ENCODE results near the gene GH1.
A peak's percentile ranks its signal among the peaks of the same experiment; 100 is the strongest.
"Not testable (repeated sequence)": the region's sequence is repeated elsewhere in the genome, so short reads cannot be mapped to it uniquely, and the experiment has no call there.

Gene GH1

DNA sequence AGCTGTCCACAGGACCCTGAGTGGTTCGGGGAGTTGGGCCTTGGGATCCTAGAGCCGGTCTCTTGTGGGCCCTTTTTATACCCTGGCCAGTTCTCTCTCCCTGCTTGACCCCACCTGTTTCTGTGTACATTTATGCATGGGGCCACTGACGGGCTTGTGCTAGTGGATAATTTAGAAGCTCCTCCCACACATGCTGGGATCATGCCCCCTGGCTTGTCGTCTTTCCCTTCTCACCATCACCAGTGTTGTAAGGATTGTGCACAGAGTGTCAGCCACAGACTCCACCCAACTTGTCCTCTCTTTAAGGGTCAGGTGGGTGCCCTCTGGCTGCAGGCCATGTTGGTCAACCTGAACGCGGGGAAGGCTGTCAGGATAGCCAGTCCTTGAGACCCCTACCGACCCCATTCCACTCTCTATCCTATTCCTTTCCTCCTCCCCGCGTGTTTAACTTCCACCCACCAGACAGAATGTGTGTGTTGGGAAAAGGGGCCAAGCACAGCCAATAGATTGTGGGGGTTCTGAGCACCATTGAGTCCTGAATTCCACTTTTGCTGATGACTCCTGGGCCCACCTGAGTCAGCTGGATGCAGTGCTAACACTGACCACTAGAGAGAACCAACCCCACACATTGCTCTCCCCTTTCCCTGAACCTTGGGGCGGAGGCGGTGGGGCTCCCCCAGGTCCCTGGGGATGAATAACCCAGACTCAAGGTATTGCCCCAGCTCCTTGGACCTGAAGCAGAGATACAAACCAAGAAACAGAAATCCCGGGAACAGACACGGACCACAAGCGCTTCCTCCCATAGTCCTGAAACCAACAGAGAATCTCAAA is 21.9 kb downstream of the GH1 start, which contains the start of gene CSH1:
CSH1 (minus strand) TSS at position 51 of the 831 bp plus-strand sequence. CDS start 63 bp downstream, outside the sequence.
- not testable (repeated sequence) for DNase-seq (ENCODE audit: low spot score)

DNA sequence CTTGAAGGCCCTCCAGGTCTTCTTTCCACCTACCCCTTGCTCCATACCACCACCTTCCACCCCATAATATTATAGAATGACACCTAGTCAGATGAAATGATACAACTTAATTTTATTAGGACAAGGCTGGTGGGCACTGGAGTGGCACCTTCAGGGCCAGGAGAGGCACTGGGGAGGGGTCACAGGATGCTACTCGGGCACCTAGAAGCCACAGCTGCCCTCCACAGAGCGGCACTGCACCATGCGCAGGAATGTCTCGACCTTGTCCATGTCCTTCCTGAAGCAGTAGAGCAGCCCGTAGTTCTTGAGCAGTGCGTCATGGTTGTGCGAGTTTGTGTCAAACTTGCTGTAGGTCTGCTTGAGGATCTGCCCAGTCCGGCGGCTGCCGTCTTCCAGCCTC is 23.8 kb downstream of the GH1 start:
- DNase-seq (ENCODE audit: low spot score) = not testable (repeated sequence)

DNA sequence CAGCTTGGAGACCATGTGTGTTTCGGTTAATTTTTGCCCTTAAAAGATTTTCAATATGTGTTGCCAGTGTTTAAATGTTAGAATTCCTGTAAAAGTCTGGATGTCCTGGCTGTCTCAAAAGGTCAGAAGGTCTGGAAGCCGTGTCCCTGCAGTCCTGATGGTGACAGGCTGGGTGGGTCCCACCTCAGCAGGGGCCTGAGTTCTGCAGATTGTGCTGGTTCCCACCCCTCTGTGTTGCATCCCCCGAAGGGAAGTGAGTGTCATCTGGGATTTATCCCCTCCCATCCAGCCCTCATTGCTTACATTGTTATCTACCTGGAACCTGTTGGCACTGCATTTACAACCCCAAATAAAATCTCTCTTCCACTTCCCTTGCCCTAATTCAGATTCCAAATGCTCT is 24.6 kb downstream of the GH1 start:
- not testable (repeated sequence) for DNase-seq (ENCODE audit: low spot score)

DNA sequence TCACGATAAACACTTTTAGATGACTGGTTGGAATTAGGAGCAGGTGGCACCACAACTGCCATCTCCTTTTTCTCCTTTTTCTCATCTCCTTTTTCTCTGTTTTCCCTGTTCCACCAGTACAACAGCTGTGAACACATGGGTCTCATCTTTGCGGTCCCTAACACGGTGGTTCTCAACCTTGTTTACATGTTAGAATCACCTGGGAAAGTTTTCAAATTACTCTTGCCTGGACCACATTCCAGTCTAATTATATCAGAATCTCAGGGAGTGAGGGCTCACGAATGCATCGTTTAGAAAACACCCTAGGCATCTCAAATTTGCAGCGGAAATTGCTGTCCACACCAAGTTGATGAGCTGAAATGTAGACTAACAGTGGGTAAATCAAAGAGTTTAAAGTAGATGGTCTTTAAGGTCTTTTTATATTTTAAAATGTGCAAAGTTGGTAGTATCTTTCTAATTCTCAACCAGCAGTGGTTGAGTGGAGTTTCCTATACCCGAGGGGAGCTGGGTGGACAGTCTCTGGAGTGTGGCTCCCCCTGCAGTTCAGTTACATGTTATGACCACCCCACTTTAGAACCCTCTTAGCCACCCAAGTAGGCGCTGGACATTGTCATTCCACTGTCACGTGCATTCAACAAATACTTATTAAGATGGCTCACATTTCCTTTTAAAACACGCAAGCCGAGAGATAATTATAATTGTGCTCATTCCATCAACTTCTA is 26.2 kb downstream of the GH1 start:
- not testable (repeated sequence) for DNase-seq (ENCODE audit: low spot score)

DNA sequence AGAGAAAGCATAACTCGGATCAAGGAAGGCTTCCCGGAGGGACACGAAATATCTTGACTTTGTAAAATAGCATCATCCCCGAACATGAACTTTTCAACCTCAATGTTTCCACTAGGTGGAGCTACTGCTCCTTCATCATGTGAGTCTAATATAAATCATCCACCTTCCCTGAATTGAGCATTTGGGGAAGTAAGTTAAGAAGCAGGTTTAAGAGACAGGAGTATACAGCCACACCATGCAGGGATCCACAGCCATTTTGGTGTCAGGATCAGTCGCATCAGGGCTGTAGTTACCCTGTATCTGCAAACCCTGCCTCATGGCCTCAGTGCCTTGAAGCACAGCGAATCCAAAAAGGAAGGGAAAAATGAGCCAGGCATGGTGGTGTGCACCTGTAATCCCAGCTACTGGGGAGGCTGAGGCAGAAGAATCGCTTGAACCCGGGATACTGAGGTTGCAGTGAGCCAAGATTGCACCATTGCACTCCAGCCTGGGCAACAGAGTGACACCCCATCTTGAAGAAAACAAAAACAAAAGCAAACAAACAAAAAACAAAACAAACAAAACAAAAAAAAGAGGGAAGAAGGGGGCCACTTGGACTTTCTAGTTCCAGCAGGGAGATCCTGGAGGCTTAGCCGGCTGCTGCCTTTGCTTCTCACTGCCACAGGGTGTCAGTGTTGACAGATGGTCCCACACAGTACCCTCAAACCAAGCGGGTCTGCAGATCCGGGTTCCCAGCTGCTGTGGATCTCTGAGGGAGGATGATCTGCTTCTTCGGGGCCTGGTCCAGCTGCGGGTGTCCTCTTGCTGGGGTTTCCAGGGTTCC is 29.4 kb downstream of the GH1 start:
- peak; percentile 57 for DNase-seq (ENCODE audit: low spot score)

DNA sequence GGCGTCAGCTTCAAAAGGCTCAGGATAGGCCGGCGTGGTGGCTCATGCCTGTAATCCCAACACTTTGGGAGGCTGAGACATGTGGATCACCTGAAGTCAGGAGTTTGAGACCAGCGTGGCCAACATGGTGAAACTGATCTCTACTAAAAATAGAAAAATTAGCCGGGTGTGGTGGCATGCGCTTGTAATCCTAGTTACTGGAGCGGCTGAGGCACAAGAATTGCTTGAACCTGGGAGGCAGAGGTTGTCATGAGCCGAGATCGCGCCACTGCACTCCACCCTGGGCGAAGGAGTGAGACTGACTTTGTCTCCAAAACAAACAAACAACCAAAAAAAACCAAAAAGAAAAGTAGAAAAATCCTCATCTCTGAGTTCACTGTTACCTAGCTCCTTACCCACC is 33.5 kb downstream of the GH1 start:
- DNase-seq (ENCODE audit: low spot score) = not testable (repeated sequence)

DNA sequence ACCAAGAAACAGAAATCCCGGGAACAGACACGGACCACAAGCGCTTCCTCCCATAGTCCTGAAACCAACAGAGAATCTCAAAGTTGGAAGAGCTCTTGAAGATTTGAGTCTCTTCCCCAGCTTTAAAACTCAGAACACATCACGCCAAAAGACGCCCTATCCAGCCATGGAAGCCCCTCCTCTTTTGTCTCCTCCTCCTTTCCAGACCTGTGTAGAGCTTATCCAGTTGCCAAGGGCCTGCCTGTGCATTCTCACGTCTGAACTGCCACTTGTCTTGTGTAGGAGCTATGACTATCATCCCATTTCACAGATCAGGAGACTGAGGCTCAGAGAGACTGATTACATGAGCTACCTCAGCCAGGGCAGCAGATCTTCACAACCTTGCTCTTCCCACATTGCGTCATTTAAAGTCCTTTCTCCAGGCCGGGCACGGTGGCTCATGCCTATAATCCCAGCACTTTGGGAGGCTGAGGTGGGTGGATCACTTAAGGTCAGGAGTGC is 36.0 kb downstream of the GH1 start:
- not testable (repeated sequence) for DNase-seq (ENCODE audit: low spot score)

DNA sequence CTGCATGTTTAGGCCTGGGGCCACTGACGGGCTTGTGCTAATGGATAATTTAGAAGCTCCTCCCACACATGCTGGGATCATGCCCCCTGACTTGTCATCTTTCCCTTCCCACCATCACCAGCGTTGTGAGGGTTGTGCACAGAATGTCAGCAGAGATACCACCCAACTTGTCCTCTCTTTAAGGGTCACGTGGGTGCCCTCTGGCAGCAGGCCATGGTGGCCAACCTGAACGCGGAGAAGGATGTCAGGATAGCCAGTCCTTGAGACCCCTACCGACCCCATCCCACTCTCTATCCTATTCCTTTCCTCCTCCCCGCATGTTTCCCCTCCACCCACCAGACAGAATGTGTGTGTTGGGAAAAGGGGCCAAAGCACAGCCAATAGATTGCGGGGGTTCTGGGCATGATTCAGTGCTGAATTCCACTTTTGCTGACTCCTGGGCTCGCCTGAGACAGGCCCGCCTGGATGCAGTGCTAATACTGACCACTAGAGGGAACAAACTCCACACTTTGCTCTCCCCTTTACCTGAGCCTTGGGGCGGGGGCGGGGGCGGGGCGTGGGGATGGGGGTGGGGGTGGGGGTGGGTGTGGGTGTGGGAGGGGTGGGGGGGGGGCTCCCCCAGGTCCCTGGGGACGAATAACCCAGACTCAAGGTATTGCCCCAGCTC is 36.6 kb downstream of the GH1 start, which contains the start of gene GH2:
GH2 (minus strand) TSS at position 10 of the 667 bp plus-strand sequence. CDS start 143 bp downstream, outside the sequence.
- no peak for DNase-seq (ENCODE audit: low spot score)

- DNase-seq (ENCODE audit: low spot score) = not testable (repeated sequence)
These were observed 37.3 kb downstream of the GH1 start for GRCh38 chr17:63881337-63881736.

DNA sequence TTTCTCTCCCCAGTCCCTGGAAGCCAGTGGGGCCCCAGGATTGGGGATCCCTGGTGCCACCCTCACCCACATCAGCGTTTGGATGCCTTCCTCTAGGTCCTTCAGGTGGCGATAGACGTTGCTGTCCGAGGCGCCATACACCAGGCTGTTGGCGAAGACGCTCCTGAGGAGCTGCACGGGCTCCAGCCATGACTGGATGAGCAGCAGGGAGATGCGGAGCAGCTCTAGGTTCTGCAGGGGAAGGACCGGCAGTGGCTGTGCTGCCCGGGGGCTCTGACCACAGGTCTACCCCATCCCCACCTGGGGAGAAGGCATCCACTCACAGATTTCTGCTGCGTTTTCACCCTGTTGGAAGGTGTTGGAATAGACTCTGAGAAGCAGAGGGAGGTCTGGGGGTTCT is 37.9 kb downstream of the GH1 start:
- DNase-seq (ENCODE audit: low spot score) = no peak

DNA sequence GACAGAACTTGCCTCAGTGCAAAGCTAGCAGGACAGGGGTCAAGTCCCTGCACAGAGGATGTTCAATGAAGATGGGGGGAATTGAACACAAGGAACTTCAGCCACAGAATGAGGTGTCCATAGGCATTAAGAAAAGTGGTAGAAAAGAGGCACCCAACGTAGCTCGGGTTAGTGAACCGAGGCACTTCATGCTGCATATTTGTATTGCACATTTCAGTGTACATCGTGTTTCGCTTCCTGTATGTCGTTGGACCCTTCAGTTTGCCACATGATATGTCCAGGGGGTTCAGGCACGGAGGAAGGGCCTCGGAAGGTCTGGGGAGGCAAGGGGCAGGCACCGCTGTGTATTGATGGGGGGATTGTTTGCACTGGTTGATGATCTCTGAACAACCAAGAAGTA is 40.2 kb downstream of the GH1 start:
- DNase-seq (ENCODE audit: low spot score) = not testable (repeated sequence)

- DNase-seq (ENCODE audit: low spot score) = not testable (repeated sequence)
These were observed 43.9 kb downstream of the GH1 start for GRCh38 chr17:63874693-63875092.

DNA sequence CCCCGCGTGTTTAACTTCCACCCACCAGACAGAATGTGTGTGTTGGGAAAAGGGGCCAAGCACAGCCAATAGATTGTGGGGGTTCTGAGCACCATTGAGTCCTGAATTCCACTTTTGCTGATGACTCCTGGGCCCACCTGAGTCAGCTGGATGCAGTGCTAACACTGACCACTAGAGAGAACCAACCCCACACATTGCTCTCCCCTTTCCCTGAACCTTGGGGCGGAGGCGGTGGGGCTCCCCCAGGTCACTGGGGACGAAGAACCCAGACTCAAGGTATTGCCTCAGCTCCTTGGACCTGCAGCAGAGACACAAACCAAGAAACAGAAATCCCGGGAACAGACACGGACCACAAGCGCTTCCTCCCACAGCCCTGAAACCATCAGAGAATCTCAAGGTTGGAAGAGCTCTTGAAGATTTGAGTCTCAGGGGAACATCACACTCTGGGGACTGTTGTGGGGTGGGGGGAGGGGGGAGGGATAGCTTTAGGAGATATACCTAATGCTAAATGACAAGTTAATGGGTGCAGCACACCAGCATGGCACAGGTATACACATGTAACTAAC is 44.5 kb downstream of the GH1 start:
- not testable (repeated sequence) for DNase-seq (ENCODE audit: low spot score)

DNA sequence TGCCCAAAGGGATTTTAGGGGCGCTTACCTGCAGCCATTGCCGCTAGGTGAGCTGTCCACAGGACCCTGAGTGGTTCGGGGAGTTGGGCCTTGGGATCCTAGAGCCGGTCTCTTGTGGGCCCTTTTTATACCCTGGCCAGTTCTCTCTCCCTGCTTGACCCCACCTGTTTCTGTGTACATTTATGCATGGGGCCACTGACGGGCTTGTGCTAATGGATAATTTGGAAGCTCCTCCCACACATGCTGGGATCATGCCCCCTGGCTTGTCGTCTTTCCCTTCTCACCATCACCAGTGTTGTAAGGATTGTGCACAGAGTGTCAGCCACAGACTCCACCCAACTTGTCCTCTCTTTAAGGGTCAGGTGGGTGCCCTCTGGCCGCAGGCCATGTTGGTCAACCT is 45.1 kb downstream of the GH1 start, which contains the start of gene CSH2:
CSH2 (minus strand) TSS at position 101 of the 400 bp plus-strand sequence; CDS start at position 38, 63 bp downstream.
- not testable (repeated sequence) for DNase-seq (ENCODE audit: low spot score)

DNA sequence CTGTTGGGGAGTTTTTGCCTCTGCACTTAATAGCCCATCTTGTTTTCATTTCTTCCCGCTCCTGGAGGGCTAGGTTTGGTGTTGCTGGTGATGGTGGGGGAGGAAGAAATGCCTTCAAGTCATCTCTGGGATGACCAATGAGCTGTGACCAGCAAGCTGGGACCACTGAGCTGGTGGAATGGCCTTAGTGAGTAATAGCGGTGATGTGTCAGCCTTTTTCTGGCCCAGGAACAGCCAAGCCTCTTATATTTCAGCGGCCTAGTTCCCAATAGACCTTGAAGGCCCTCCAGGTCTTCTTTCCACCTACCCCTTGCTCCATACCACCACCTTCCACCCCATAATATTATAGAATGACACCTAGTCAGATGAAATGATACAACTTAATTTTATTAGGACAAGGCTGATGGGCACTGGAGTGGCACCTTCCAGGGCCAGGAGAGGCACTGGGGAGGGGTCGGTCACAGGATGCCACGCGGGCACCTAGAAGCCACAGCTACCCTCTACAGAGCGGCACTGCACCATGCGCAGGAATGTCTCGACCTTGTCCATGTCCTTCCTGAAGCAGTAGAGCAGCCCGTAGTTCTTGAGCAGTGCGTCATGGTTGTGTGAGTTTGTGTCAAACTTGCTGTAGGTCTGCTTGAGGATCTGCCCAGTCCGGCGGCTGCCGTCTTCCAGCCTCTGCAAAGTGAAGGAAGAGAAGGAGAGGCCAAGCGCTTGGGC is 46.8 kb downstream of the GH1 start:
- DNase-seq (ENCODE audit: low spot score) = not testable (repeated sequence)

- not testable (repeated sequence) for DNase-seq (ENCODE audit: low spot score)
These were observed 48.4 kb downstream of the GH1 start for GRCh38 chr17:63870292-63870665.

DNA sequence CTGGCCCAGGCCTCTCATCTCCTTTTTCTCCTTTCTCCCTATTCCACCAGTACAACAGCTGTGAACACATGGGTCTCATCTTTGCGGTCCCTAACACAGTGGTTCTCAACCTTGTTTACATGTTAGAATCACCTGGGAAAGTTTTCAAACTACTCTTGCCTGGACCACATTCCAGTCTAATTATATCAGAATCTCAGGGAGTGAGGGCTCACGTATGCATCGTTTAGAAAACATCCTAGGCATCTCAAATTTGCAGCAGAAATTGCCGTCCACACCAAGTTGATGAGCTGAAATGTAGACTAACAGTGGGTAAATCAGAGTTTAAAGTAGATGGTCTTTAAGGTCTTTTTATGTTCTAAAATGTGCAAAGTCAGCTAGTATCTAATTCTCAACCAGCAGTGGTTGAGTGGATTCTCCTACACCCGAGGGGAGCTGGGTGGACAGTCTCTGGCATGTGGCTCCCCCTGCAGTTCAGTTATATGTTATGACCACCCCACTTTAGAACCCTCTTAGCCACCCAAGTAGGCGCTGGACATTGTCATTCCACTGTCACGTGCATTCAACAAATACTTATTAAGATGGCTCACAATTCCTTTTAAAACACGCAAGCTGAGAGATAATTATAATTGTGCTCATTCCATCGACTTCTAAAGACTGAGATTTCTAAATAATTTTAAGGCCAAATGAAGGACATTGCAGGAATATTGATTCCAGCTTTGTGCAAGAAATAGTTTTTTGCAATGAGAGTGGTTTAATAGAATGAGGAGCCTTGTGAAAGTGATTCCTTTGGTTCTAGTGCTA is 48.9 kb downstream of the GH1 start:
- DNase-seq (ENCODE audit: low spot score) = not testable (repeated sequence)
